WERI-Rb-1 (cell line): ENCODE results near the gene B3GALT4.
A peak's percentile ranks its signal among the peaks of the same experiment; 100 is the strongest.

Experiments
- DNase-seq: peaks from one replicate; pipeline ENCODE4 v3.0.0-alpha.2; 2020
- H3K27ac ChIP-seq: fragments of 250-450 bp; sonication (Bioruptor Pico); 2 replicates; pipeline ENCODE4 v1.5.1; 2020; ENCODE audit warnings: mild to moderate bottlenecking, moderate library complexity
- H3K27me3 ChIP-seq: fragments of 250-450 bp; sonication (Bioruptor Pico); 2 replicates; pipeline ENCODE4 v1.5.1; 2021; ENCODE audit warnings: mild to moderate bottlenecking, low read depth, moderate library complexity; ENCODE audit not compliant: insufficient read depth, severe bottlenecking
- H3K36me3 ChIP-seq: fragments of 250-450 bp; sonication (Bioruptor Pico); 2 replicates; pipeline ENCODE4 v1.5.1; 2020; ENCODE audit warnings: mild to moderate bottlenecking, moderate library complexity
- H3K4me3 ChIP-seq: 2 replicates; pipeline ENCODE4 v1.5.1; 2011; ENCODE audit warnings: low read depth, mild to moderate bottlenecking, control low read depth, low read length
- H3K9me3 ChIP-seq: fragments of 250-450 bp; sonication (Bioruptor Pico); 2 replicates; pipeline ENCODE4 v1.5.1; 2021; ENCODE audit warnings: mild to moderate bottlenecking, moderate library complexity; ENCODE audit not compliant: severe bottlenecking
- CTCF ChIP-seq: IDR thresholded peaks from 2 replicates; pipeline ENCODE4 v1.5.1; 2011; ENCODE audit warnings: low read depth, mild to moderate bottlenecking, control low read depth, inconsistent platforms, low read length

Gene B3GALT4

GRCh38 chr6:33276864-33277662 lies at the start of gene B3GALT4:
B3GALT4 (plus strand) TSS chr6:33277123; CDS start chr6:33277420, 297 bp downstream.
- peak; percentile 81 for TF ChIP-seq CTCF
- Histone ChIP-seq H3K9me3 (no peaks in the 10 kb centered on the region), H3K4me3 (peak within 1 kb of the TSS; percentile 66), H3K27me3 (no peaks in the 10 kb centered on the region), H3K27ac (peak within 1 kb of the TSS; percentile 82), H3K36me3 (peaks cover 82% of the 10 kb centered on the region)
- DNase-seq = peak; percentile 99

- no peak overlapping the region for H3K27ac ChIP-seq
- no peaks in the 10 kb centered on the region for H3K27me3 ChIP-seq
- TF ChIP-seq CTCF = no peak
- no peaks in the 10 kb centered on the region for H3K36me3 ChIP-seq
- no peak overlapping the region for H3K4me3 ChIP-seq
- no peak for DNase-seq
- H3K9me3 ChIP-seq = peaks cover 2% of the 10 kb centered on the region
These were observed 41.7 kb upstream of the B3GALT4 start for GRCh38 chr6:33235221-33235634.

GRCh38 chr6:33236328-33236727 lies 40.6 kb upstream of the B3GALT4 start:
- no peak for DNase-seq
- no peak overlapping the region for H3K4me3 ChIP-seq
- H3K9me3 ChIP-seq = peaks cover 2% of the 10 kb centered on the region
- H3K27me3 ChIP-seq = no peaks in the 10 kb centered on the region
- TF ChIP-seq CTCF = no peak
- no peaks in the 10 kb centered on the region for H3K36me3 ChIP-seq
- H3K27ac ChIP-seq = no peak overlapping the region

GRCh38 chr6:33236852-33237251 lies 40.1 kb upstream of the B3GALT4 start:
- no peak for TF ChIP-seq CTCF
- no peak overlapping the region for H3K4me3 ChIP-seq
- no peak overlapping the region for H3K27ac ChIP-seq
- peaks cover 2% of the 10 kb centered on the region for H3K9me3 ChIP-seq
- DNase-seq = no peak
- H3K27me3 ChIP-seq = no peaks in the 10 kb centered on the region
- no peaks in the 10 kb centered on the region for H3K36me3 ChIP-seq

- H3K27ac ChIP-seq = no peak overlapping the region
- no peak for DNase-seq
- H3K4me3 ChIP-seq = no peak overlapping the region
- H3K36me3 ChIP-seq = no peaks in the 10 kb centered on the region
- H3K9me3 ChIP-seq = peaks cover 2% of the 10 kb centered on the region
- no peaks in the 10 kb centered on the region for H3K27me3 ChIP-seq
- TF ChIP-seq CTCF = no peak
These were observed 39.2 kb upstream of the B3GALT4 start for GRCh38 chr6:33237741-33238140.

GRCh38 chr6:33241968-33242367 lies 35.0 kb upstream of the B3GALT4 start:
- peaks cover 2% of the 10 kb centered on the region for H3K9me3 ChIP-seq
- no peaks in the 10 kb centered on the region for H3K27me3 ChIP-seq
- DNase-seq = no peak
- no peak overlapping the region for H3K4me3 ChIP-seq
- no peak for TF ChIP-seq CTCF
- H3K27ac ChIP-seq = no peak overlapping the region
- no peaks in the 10 kb centered on the region for H3K36me3 ChIP-seq
